PC-9 (cell line): ENCODE results near the gene TNS1. TPM values are rescaled to one million over a fixed set of nuclear protein-coding genes. Genes with fewer than 3 reads are reported as not detected.

Experiments used
- BruUV-seq: library from RNA; stranded (reverse); fragments of 400-500 nt; replicated peaks from 2 replicates; lab custom pipeline; 2021; lab: Mats Ljungman, UMichigan
- CTCF ChIA-PET: fragments of 300-600 bp; sonication (Branson Sonifier 250); formaldehyde crosslinking; loops from one replicate; lab custom pipeline; 2022; ENCODE audit warnings: antibody characterized with exemption; lab: Charles Lee
- POLR2A ChIA-PET: fragments of 300-600 bp; sonication (Branson Sonifier 250); formaldehyde crosslinking; loops from one replicate; lab custom pipeline; 2022; ENCODE audit warnings: antibody characterized with exemption; ENCODE audit not compliant: unreplicated experiment; lab: Charles Lee
- DNase-seq, 2 experiments: peaks; one replicate each; pipeline versions ENCODE4 v3.0.0 to v3.0.0-alpha.2; 2015 to 2022; ENCODE audit warnings: mixed read lengths in 1 of 2
- H2AFZ ChIP-seq: fragments of 200-600 bp; sonication (generic); 2 replicates; pipeline ENCODE4 v1.8.1; 2017; ENCODE audit warnings: antibody characterized with exemption
- H3F3A ChIP-seq: fragments of 200-600 bp; sonication (generic); 2 replicates; pipeline ENCODE4 v1.8.1; 2017; ENCODE audit warnings: antibody characterized with exemption, mild to moderate bottlenecking, low read depth; ENCODE audit not compliant: insufficient read depth
- H3K27ac ChIP-seq: fragments of 200-600 bp; sonication (generic); 2 replicates; pipeline ENCODE4 v1.6.1; 2016; ENCODE audit warnings: mixed run types
- H3K27me3 ChIP-seq: fragments of 200-600 bp; sonication (generic); 2 replicates; pipeline ENCODE4 v1.6.1; 2016; ENCODE audit warnings: low read depth, mixed run types; ENCODE audit not compliant: insufficient read depth
- H3K36me3 ChIP-seq: fragments of 200-600 bp; sonication (generic); 2 replicates; pipeline ENCODE4 v1.6.1; 2016; ENCODE audit warnings: low read depth, mixed run types
- H3K4me1 ChIP-seq: fragments of 200-600 bp; sonication (generic); replicated peaks from 2 replicates; pipeline ENCODE4 v1.6.1; 2016; ENCODE audit warnings: mixed run types; ENCODE audit not compliant: insufficient read depth
- H3K4me2 ChIP-seq: fragments of 200-600 bp; sonication (generic); 2 replicates; pipeline ENCODE4 v1.6.1; 2017; ENCODE audit warnings: mixed run types
- H3K4me3 ChIP-seq: fragments of 200-600 bp; sonication (generic); 2 replicates; pipeline ENCODE4 v1.6.1; 2016; ENCODE audit warnings: mixed run types
- H3K79me2 ChIP-seq: fragments of 200-600 bp; sonication (generic); 2 replicates; pipeline ENCODE4 v1.6.1; 2017; ENCODE audit warnings: low read depth, mixed run types
- H3K9me2 ChIP-seq: fragments of 200-600 bp; sonication (generic); 2 replicates; pipeline ENCODE4 v1.8.1; 2017; ENCODE audit warnings: mild to moderate bottlenecking; ENCODE audit not compliant: insufficient read depth
- H3K9me3 ChIP-seq: fragments of 200-600 bp; sonication (generic); 2 replicates; pipeline ENCODE4 v1.8.1; 2016; ENCODE audit warnings: low read depth; ENCODE audit not compliant: insufficient read depth
- H4K20me1 ChIP-seq: fragments of 200-600 bp; sonication (generic); 2 replicates; pipeline ENCODE4 v1.8.1; 2017; ENCODE audit not compliant: insufficient read depth
- EZH2 ChIP-seq: fragments of 200-600 bp; sonication (generic); IDR thresholded peaks from 2 replicates; pipeline ENCODE4 v1.8.0; 2017; ENCODE audit warnings: antibody characterized with exemption, low read depth
- intact Hi-C: fragments of 100-400 bp; cut with micrococcal nuclease; formaldehyde crosslinking; loops from one replicate; pipeline ENCODE4 v1.10.0; 2022; ENCODE audit not compliant: unreplicated experiment
- total RNA-seq: library from RNA; stranded (reverse); gene quantifications from 2 replicates; pipeline ENCODE4 v1.2.3, GENCODE V29; 2021
- TF ChIP-seq, protein P1 (sequence below): fragments of 200-600 bp; sonication (generic); conservative IDR thresholded peaks from 2 replicates; pipeline ENCODE4 v1.6.1; 2017; ENCODE audit warnings: mixed run types, antibody characterized with exemption, mild to moderate bottlenecking, moderate library complexity

The TNS1 gene
- total RNA-seq, 1 experiment from 2014 or later = 5.5 TPM

DNA sequence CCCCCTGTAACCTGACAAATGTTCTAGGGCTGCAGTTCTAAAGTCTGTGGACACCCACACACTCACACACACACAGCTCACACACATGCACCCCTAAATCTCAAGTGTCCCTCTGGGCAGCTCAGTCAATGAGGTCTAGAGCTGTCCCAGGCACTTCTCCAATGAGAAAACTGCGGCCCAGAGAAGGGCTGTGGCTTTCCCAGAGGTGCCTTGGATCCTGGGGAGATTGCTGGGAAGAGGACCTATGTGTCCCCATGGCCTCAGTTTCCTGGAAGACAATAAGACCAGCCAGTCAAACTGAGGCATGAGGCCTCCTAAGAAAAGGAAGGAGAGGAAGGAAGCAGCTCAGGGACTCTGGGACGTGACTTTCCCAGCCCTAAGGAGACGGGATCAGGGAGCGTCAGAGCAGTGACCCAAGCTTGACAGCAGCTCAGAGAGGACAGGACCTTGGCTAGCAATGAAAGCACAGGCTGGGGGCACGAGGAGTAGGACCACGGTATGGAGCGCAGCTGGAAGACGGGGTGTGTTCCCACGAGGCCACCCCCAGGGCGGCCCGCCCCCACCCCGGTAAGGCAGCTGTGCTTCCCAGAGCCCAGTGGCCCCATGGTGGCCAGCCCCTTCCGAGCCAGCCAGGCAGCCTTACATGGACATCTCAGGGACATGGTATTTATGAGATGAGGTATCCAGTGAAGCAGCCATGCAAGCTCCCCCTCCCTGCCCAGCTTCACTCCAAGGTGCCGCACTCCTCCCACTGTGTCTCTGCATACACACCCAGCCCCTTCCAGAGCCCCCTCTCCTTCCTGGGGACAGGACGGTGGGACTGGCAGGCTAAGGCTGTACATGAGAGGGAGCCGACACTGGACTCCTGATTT is 46.0 kb downstream of the TNS1 start:
- ChIA-PET CTCF (interaction anchor here (0.6 kb wide), 1 partner anchor 1553 kb away, joined by 8 read pairs; no protein-coding TSS in a partner anchor), POLR2A (no interaction called here)
- no peak overlapping the region for H3K4me3 ChIP-seq
- H3K27me3 ChIP-seq = no peaks in the 10 kb centered on the region
- H3K9me3 ChIP-seq = no peaks in the 10 kb centered on the region
- TF ChIP-seq, protein P1, sequence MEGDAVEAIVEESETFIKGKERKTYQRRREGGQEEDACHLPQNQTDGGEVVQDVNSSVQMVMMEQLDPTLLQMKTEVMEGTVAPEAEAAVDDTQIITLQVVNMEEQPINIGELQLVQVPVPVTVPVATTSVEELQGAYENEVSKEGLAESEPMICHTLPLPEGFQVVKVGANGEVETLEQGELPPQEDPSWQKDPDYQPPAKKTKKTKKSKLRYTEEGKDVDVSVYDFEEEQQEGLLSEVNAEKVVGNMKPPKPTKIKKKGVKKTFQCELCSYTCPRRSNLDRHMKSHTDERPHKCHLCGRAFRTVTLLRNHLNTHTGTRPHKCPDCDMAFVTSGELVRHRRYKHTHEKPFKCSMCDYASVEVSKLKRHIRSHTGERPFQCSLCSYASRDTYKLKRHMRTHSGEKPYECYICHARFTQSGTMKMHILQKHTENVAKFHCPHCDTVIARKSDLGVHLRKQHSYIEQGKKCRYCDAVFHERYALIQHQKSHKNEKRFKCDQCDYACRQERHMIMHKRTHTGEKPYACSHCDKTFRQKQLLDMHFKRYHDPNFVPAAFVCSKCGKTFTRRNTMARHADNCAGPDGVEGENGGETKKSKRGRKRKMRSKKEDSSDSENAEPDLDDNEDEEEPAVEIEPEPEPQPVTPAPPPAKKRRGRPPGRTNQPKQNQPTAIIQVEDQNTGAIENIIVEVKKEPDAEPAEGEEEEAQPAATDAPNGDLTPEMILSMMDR = no peak
- TF ChIP-seq EZH2 = no peak
- H2AFZ ChIP-seq = no peak overlapping the region
- no peaks in the 10 kb centered on the region for H3K79me2 ChIP-seq
- H4K20me1 ChIP-seq = no peaks in the 10 kb centered on the region
- BruUV-seq = no TSS peak
- H3K9me2 ChIP-seq = no peaks in the 10 kb centered on the region
- H3K36me3 ChIP-seq = no peaks in the 10 kb centered on the region
- intact Hi-C loops = no loop called here
- H3K4me1 ChIP-seq = peaks cover 2% of the 10 kb centered on the region; the same call in 1 of the 2 replicates
- H3K27ac ChIP-seq = no peak overlapping the region
- no peak overlapping the region for H3K4me2 ChIP-seq
- no peaks in the 10 kb centered on the region for H3F3A ChIP-seq
- DNase-seq = no peak

DNA sequence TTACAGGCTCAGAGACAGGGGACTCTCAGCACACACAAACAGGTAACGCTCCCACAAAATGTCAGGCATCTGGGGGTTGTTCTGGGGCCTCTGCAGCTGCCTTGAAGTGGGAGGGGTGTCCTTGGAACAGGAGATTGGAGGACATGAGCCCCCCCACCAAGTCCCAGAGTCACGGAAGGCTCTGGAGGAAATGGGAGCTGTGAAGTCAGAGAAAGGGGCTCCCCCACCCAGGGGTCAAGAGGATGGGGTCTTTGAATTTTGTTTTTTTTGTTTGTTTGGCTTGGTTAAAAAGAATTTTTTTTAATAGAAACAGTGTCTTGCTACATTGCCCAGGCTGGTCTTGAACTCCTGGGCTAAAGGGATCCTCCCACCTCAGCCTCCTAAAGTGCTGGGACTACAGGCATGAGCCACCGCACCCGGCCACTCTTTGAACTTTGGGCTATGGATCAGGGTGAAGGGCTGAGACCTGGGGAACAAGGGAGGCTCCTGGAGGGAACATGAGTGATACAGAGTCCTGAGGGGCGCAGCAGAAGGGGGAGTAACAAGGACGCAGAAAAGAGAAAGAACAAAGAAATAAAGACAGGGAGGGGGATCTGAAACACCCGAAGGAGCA is 46.8 kb downstream of the TNS1 start:
- POLR2A ChIA-PET = no interaction called here
- Histone ChIP-seq H3K9me3 (no peaks in the 10 kb centered on the region), H3K36me3 (no peaks in the 10 kb centered on the region), H3K79me2 (no peaks in the 10 kb centered on the region), H3K4me2 (no peak overlapping the region), H3K4me3 (no peak overlapping the region), H3K9me2 (no peaks in the 10 kb centered on the region), H3F3A (no peaks in the 10 kb centered on the region), H3K27ac (no peak overlapping the region), H2AFZ (no peak overlapping the region), H4K20me1 (no peaks in the 10 kb centered on the region), H3K27me3 (no peaks in the 10 kb centered on the region), H3K4me1 (peaks cover 10% of the 10 kb centered on the region; the same call in 1 of the 2 replicates)
- CTCF ChIA-PET = no interaction called here
- TF ChIP-seq, protein P1 = no peak
- no peak for TF ChIP-seq EZH2
- intact Hi-C loops = no loop called here
- BruUV-seq = no TSS peak
- no peak for DNase-seq

DNA sequence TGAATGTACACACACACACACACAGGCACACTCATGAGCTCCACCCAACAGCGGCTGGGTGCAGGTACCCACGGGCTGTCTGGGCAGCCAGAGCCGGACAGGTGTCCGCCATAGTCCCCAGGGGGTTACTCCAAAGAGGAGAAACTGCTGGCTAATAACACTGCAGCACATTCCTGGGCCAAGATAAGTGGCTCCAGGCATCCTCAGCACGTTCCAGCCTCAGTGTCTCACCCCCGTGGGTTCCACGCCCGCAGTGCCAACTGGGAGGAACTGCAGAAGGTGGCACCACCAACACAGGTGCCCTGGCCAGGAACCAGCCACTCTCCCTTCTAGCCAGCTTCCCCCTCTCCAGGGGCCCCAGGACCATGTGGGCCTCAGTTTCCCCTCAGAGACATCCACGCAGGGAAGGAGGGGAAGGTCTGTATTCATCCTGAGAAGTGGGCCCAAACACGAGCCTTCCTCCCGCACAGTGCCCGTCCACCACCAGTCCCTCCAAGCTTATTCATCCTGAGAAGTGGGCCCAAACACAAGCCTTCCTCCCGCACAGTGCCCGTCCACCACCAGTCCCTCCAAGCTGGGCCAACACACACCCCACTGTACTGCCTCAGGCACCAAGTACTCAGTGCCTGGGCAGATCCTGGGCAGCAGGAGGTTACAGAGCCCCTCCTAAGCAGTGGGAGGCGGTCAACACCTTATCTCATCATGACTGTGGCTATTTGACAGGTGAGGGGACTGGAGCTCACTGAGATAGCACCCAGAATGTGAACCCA is 47.6 kb downstream of the TNS1 start:
- no peaks in the 10 kb centered on the region for H4K20me1 ChIP-seq
- intact Hi-C loops = no loop called here
- H3K4me2 ChIP-seq = no peak overlapping the region
- no peak overlapping the region for H2AFZ ChIP-seq
- peaks cover 14% of the 10 kb centered on the region; the same call in 1 of the 2 replicates for H3K4me1 ChIP-seq
- no peak overlapping the region for H3K27ac ChIP-seq
- H3K36me3 ChIP-seq = no peaks in the 10 kb centered on the region
- H3K4me3 ChIP-seq = no peak overlapping the region
- H3K9me2 ChIP-seq = no peaks in the 10 kb centered on the region
- no peaks in the 10 kb centered on the region for H3F3A ChIP-seq
- ChIA-PET POLR2A (interaction anchor here (0.5 kb wide), 1 partner anchor 352 kb away, joined by 5 read pairs; no protein-coding TSS in a partner anchor), CTCF (no interaction called here)
- no TSS peak for BruUV-seq
- DNase-seq = no peak
- TF ChIP-seq, protein P1 = no peak
- TF ChIP-seq EZH2 = no peak
- H3K27me3 ChIP-seq = no peaks in the 10 kb centered on the region
- H3K79me2 ChIP-seq = no peaks in the 10 kb centered on the region
- no peaks in the 10 kb centered on the region for H3K9me3 ChIP-seq
